Measurements from ENCODE around the gene MT1M.

DNA sequence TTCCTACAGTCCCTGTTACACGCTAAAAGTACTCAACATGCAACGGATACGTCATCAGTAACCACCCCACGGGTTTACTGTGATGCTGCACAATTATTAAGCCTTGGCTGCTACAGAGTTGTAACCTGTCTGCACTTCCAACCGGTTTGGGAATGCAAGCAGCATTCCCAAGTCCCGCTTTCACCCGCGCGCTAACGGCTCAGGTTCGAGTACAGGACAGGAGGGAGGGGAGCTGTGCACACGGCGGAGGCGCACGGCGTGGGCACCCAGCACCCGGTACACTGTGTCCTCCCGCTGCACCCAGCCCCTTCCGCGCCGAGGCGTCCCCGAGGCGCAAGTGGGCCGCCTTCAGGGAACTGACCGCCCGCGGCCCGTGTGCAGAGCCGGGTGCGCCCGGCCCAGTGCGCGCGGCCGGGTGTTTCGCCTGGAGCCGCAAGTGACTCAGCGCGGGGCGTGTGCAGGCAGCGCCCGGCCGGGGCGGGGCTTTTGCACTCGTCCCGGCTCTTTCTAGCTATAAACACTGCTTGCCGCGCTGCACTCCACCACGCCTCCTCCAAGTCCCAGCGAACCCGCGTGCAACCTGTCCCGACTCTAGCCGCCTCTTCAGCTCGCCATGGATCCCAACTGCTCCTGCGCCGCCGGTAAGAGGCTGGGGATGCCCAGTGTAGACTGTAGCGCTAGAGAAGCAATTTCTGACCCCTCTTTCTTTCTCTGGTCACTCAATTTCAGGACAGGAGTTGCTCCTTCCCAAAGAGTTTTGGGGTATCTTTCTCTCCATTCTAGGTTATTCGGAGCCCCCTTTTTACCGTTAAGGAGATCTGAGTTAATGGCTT lies 24.2 kb upstream of the MT1M start, which contains the start of gene MT2A:
- TF ChIP-seq REST (IDR thresholded peaks at IDR 0.05; ENCODE audit: low read depth) (no peak), MAX (IDR thresholded peaks at IDR 0.05) (no peak), YY1 (IDR thresholded peaks at IDR 0.05; ENCODE audit: extremely low read depth, insufficient replicate concordance, low read depth, low read length) (no peak), ZNF274 (IDR thresholded peaks at IDR 0.05; ENCODE audit: low read depth, low read length) (no peak), CTCF (IDR thresholded peaks at IDR 0.05 in 2 of 3, conservative IDR thresholded peaks at IDR 0.05 in 1 of 3; ENCODE audit: borderline replicate concordance in 1 of 3, insufficient read depth in 1 of 3, low read depth in 2 of 3, low read length in 2 of 3) (no peak)
